Stomach (tissue), 9 donors: ENCODE data around the gene CD300E. TPM values are rescaled to one million over a fixed set of nuclear protein-coding genes. Genes with fewer than 3 reads are reported as not detected.

ENCODE experiments used
- DNase-seq, 2 donors: peaks; one replicate each; pipeline versions ENCODE4 v3.0.0 to v3.0.0-alpha.2; 2013 to 2019
- H3K27ac ChIP-seq, 5 donors: fragments of 200-600 bp in 4 of 5; sonication (generic) in 4 of 5; one replicate each; pipeline ENCODE4 v1.5.1; 2013 to 2019; ENCODE audit warnings: mild to moderate bottlenecking in 1 of 5, moderate library complexity in 1 of 5
- H3K27me3 ChIP-seq, 3 donors: fragments of 200-600 bp; sonication (generic); one replicate each; pipeline ENCODE4 v1.5.1; 2017 to 2019; ENCODE audit warnings: mixed run types in 1 of 3
- H3K36me3 ChIP-seq, 4 donors: fragments of 200-600 bp; sonication (generic); 1 replicate in 3 of 4; 2 replicates in 1 of 4; pipeline ENCODE4 v1.5.1; 2016 to 2019
- H3K4me1 ChIP-seq, 4 donors: fragments of 200-600 bp; sonication (generic); one replicate each; pipeline ENCODE4 v1.5.1; 2016 to 2019
- H3K4me3 ChIP-seq, 4 donors: fragments of 200-600 bp; sonication (generic) in 3 of 4; one replicate each; pipeline ENCODE4 v1.5.1; 2016 to 2019; ENCODE audit warnings: mild to moderate bottlenecking in 1 of 4
- H3K9me3 ChIP-seq, 4 donors: fragments of 200-600 bp; sonication (generic); one replicate each; pipeline ENCODE4 v1.5.1; 2016 to 2019
- EP300 ChIP-seq: sonication (generic); formaldehyde crosslinking; IDR thresholded peaks from one replicate; pipeline ENCODE4 v1.6.1; 2017; ENCODE audit warnings: antibody characterized with exemption
- POLR2A ChIP-seq, 4 donors: fragments of 450-650 bp; IDR thresholded peaks; one replicate each; pipeline ENCODE4 v1.6.1; 2016; ENCODE audit warnings: antibody characterized with exemption in 4 of 4, control low read depth in 2 of 4, mild to moderate bottlenecking in 1 of 4, moderate library complexity in 1 of 4
- POLR2AphosphoS5 ChIP-seq, 3 donors: sonication (generic); formaldehyde crosslinking; IDR thresholded peaks; one replicate each; pipeline ENCODE4 v1.6.1; 2016; ENCODE audit warnings: antibody characterized with exemption in 3 of 3
- WGBS, 5 donors: extraction: QIAGEN DNeasy Blood & Tissue Kit in 3 of 5; methylation state at CpG; one replicate each; pipeline versions ENCODE4 v1.1.5 to v1.1.7; 2013 to 2018; 5-methylcytosine and 5-hydroxymethylcytosine counted together
- intact Hi-C: fragments of 100-400 bp; cut with DNase I; formaldehyde crosslinking; loops from one replicate; pipeline ENCODE4 v1.15.1; 2023; ENCODE audit warnings: low total_unique reads
- polyA plus RNA-seq, 3 donors: library from polyadenylated mRNA; stranded (reverse); fragments of 200-250 nt; gene quantifications; one replicate each; pipeline ENCODE4 v1.2.3, GENCODE V29; 2013
- total RNA-seq, 5 donors: library from RNA; depleted of rRNA; stranded (reverse); fragments of >200 nt; gene quantifications; one replicate each; pipeline versions ENCODE4 v1.1.0 to v1.2.3, GENCODE V29; 2014 to 2016
- TF ChIP-seq, protein P1 (sequence below), 7 experiments: fragments of 450-650 bp in 4 of 7; fragments of 200-600 bp in 3 of 7; sonication (generic) in 3 of 7; IDR thresholded peaks; one replicate each; pipeline ENCODE4 v1.5.1; 2016 to 2019; ENCODE audit warnings: antibody characterized with exemption in 7 of 7, control low read depth in 2 of 7, mild to moderate bottlenecking in 1 of 7
- donor health status: healthy with polysubstance abuse.
- donor health status: Bipolar disorder and iron deficiency.
- donor health status: healthy.

The CD300E gene
- total and polyA plus RNA-seq, 8 donors = 0.15 to 7.6 (median 0.37) TPM; not detected in 3

DNA sequence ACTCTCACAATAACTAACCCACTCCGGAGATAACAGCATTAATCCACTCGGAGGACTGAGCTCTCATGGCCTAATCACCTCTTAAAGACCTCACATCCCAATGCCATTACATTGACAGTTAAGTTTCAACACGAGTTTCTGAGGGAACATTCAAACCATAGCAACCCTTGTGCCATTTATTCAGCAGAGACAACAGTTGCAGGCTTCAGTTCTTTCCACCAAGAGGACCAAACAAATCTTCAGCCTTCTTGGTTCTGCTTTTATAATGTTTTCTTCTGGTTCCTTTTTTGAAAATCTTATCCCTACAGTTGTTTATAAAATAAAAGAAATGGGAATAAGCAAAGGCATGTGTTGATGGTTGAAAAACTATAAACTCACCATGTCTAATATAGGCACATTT, 2.1 kb upstream of the CD300E start:
- peaks cover 0 to 25% (median 4%) of the 10 kb centered on the region in 3 donors for H3K27me3 ChIP-seq
- no peak for DNase-seq
- H3K4me1 ChIP-seq = no peaks in the 10 kb centered on the region
- H3K9me3 ChIP-seq = peaks cover 0 to 18% (median 6%) of the 10 kb centered on the region in 4 donors
- TF ChIP-seq EP300 (no peak), POLR2AphosphoS5 (IDR thresholded peaks at IDR 0.05) (no peak), POLR2A (IDR thresholded peaks at IDR 0.05) (no peak)
- TF ChIP-seq, protein P1, sequence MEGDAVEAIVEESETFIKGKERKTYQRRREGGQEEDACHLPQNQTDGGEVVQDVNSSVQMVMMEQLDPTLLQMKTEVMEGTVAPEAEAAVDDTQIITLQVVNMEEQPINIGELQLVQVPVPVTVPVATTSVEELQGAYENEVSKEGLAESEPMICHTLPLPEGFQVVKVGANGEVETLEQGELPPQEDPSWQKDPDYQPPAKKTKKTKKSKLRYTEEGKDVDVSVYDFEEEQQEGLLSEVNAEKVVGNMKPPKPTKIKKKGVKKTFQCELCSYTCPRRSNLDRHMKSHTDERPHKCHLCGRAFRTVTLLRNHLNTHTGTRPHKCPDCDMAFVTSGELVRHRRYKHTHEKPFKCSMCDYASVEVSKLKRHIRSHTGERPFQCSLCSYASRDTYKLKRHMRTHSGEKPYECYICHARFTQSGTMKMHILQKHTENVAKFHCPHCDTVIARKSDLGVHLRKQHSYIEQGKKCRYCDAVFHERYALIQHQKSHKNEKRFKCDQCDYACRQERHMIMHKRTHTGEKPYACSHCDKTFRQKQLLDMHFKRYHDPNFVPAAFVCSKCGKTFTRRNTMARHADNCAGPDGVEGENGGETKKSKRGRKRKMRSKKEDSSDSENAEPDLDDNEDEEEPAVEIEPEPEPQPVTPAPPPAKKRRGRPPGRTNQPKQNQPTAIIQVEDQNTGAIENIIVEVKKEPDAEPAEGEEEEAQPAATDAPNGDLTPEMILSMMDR (IDR thresholded peaks at IDR 0.05) = no peak
- WGBS, 5 donors = 53 to 59% (median 54%) methylated on average over 3 of the region's 3 CpGs
- no peak overlapping the region for H3K4me3 ChIP-seq
- intact Hi-C loops = no loop called here
- H3K36me3 ChIP-seq = no peaks in the 10 kb centered on the region
- H3K27ac ChIP-seq = no peak overlapping the region

- Histone ChIP-seq H3K27me3 (peaks cover 0 to 22% (median 4%) of the 10 kb centered on the region in 3 donors), H3K9me3 (peaks cover 0 to 12% (median 5%) of the 10 kb centered on the region in 4 donors), H3K4me3 (no peak overlapping the region), H3K36me3 (no peaks in the 10 kb centered on the region), H3K27ac (no peak overlapping the region), H3K4me1 (no peaks in the 10 kb centered on the region)
- no peak for DNase-seq
- WGBS, 5 donors = 90 to 95% (median 92%) methylated on average over 1 of the region's 1 CpG
- no peak for TF ChIP-seq POLR2A (IDR thresholded peaks at IDR 0.05)
- TF ChIP-seq, protein P1 (IDR thresholded peaks at IDR 0.05) = no peak
- TF ChIP-seq POLR2AphosphoS5 (IDR thresholded peaks at IDR 0.05) = no peak
- TF ChIP-seq EP300 = no peak
- intact Hi-C loops = no loop called here
Measured at GRCh38 chr17:74624131-74624530, 593 bp upstream of the CD300E start.

- H3K4me3 ChIP-seq = no peak overlapping the region
- no peaks in the 10 kb centered on the region for H3K9me3 ChIP-seq
- no peaks in the 10 kb centered on the region for H3K4me1 ChIP-seq
- peaks cover 0 to 40% (median 0%) of the 10 kb centered on the region in 3 donors for H3K27me3 ChIP-seq
- no peaks in the 10 kb centered on the region for H3K36me3 ChIP-seq
- intact Hi-C loops = no loop called here
- DNase-seq = no peak
- 58 to 80% (median 70%) methylated on average over 2 of the region's 2 CpGs for WGBS, 5 donors
- no peak for TF ChIP-seq POLR2AphosphoS5 (IDR thresholded peaks at IDR 0.05)
- TF ChIP-seq, protein P1 (IDR thresholded peaks at IDR 0.05) = no peak
- no peak for TF ChIP-seq EP300
- TF ChIP-seq POLR2A (IDR thresholded peaks at IDR 0.05) = no peak
- H3K27ac ChIP-seq = no peak overlapping the region
Measured at GRCh38 chr17:74619077-74619673, 4.4 kb downstream of the CD300E start.

GRCh38 chr17:74618451-74618850, 5.1 kb downstream of the CD300E start:
- Histone ChIP-seq H3K27me3 (peaks cover 0 to 48% (median 0%) of the 10 kb centered on the region in 3 donors), H3K4me1 (no peaks in the 10 kb centered on the region), H3K27ac (no peak overlapping the region), H3K36me3 (no peaks in the 10 kb centered on the region), H3K9me3 (no peaks in the 10 kb centered on the region), H3K4me3 (no peak overlapping the region)
- intact Hi-C loops = no loop called here
- 68 to 90% (median 79%) methylated on average over 3 of the region's 3 CpGs for WGBS, 5 donors
- TF ChIP-seq EP300 (no peak), POLR2AphosphoS5 (IDR thresholded peaks at IDR 0.05) (no peak)
- TF ChIP-seq, protein P1 (IDR thresholded peaks at IDR 0.05) = no peak
- DNase-seq = no peak
